ENCODE data around the gene ALKBH3.

DNA sequence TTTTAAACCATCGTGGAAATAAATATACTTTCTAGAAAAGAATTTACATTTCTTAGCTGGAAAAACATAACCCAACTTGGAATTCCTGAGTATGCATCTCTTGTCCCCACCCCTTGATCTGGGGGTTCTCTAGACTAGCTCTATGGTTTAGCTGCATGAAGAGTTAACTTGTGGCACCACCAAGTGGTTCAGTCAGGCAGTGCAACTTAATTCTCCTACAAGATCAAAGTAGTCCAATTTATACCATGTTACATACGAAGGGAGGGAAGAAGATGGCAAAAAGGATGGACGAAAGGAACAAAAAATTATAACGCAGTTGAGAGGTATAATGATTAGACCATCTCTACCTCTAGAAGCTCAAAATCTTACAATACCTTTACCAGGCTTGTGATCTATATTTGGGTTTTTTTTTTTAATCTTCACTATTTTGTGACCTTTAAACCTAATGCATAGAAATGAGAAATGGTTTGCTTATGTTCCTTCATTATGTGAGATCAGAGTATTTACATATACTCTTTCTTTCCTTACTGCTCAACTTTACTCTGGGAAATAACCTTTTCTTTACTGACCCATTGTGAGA is 28.5 kb upstream of the ALKBH3 start:
- TF ChIP-seq, protein P1, sequence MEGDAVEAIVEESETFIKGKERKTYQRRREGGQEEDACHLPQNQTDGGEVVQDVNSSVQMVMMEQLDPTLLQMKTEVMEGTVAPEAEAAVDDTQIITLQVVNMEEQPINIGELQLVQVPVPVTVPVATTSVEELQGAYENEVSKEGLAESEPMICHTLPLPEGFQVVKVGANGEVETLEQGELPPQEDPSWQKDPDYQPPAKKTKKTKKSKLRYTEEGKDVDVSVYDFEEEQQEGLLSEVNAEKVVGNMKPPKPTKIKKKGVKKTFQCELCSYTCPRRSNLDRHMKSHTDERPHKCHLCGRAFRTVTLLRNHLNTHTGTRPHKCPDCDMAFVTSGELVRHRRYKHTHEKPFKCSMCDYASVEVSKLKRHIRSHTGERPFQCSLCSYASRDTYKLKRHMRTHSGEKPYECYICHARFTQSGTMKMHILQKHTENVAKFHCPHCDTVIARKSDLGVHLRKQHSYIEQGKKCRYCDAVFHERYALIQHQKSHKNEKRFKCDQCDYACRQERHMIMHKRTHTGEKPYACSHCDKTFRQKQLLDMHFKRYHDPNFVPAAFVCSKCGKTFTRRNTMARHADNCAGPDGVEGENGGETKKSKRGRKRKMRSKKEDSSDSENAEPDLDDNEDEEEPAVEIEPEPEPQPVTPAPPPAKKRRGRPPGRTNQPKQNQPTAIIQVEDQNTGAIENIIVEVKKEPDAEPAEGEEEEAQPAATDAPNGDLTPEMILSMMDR (IDR thresholded peaks at IDR 0.05), result peak; percentile 81
- TF ChIP-seq, protein P2, sequence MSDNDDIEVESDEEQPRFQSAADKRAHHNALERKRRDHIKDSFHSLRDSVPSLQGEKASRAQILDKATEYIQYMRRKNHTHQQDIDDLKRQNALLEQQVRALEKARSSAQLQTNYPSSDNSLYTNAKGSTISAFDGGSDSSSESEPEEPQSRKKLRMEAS (IDR thresholded peaks at IDR 0.05), result no peak
- TF ChIP-seq CEBPB (IDR thresholded peaks at IDR 0.05) (no peak), POLR2A (IDR thresholded peaks at IDR 0.05; ENCODE audit: low read length) (no peak), HOXA7 (CRISPR knock-in tag; IDR thresholded peaks at IDR 0.05) (no peak), JUN (IDR thresholded peaks at IDR 0.05) (no peak), RAD21 (conservative IDR thresholded peaks at IDR 0.05 in 1 of 2, IDR thresholded peaks at IDR 0.05 in 1 of 2) (peak; percentile 88)
- TF ChIP-seq, protein P3, sequence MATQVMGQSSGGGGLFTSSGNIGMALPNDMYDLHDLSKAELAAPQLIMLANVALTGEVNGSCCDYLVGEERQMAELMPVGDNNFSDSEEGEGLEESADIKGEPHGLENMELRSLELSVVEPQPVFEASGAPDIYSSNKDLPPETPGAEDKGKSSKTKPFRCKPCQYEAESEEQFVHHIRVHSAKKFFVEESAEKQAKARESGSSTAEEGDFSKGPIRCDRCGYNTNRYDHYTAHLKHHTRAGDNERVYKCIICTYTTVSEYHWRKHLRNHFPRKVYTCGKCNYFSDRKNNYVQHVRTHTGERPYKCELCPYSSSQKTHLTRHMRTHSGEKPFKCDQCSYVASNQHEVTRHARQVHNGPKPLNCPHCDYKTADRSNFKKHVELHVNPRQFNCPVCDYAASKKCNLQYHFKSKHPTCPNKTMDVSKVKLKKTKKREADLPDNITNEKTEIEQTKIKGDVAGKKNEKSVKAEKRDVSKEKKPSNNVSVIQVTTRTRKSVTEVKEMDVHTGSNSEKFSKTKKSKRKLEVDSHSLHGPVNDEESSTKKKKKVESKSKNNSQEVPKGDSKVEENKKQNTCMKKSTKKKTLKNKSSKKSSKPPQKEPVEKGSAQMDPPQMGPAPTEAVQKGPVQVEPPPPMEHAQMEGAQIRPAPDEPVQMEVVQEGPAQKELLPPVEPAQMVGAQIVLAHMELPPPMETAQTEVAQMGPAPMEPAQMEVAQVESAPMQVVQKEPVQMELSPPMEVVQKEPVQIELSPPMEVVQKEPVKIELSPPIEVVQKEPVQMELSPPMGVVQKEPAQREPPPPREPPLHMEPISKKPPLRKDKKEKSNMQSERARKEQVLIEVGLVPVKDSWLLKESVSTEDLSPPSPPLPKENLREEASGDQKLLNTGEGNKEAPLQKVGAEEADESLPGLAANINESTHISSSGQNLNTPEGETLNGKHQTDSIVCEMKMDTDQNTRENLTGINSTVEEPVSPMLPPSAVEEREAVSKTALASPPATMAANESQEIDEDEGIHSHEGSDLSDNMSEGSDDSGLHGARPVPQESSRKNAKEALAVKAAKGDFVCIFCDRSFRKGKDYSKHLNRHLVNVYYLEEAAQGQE (IDR thresholded peaks at IDR 0.05), result no peak

Data from A549 (cell line).